GM21367 (cell line): ENCODE data around the gene STAP2.
"Not testable (repeated sequence)": the region's sequence is repeated elsewhere in the genome, so short reads cannot be mapped to it uniquely, and the experiment has no call there.

Experiments
- ATAC-seq: cut with Tn5 transposase; IDR thresholded peaks from one replicate; pipeline ENCODE4 v1.9.1; 2021; ENCODE audit not compliant: unreplicated experiment

Gene STAP2

DNA sequence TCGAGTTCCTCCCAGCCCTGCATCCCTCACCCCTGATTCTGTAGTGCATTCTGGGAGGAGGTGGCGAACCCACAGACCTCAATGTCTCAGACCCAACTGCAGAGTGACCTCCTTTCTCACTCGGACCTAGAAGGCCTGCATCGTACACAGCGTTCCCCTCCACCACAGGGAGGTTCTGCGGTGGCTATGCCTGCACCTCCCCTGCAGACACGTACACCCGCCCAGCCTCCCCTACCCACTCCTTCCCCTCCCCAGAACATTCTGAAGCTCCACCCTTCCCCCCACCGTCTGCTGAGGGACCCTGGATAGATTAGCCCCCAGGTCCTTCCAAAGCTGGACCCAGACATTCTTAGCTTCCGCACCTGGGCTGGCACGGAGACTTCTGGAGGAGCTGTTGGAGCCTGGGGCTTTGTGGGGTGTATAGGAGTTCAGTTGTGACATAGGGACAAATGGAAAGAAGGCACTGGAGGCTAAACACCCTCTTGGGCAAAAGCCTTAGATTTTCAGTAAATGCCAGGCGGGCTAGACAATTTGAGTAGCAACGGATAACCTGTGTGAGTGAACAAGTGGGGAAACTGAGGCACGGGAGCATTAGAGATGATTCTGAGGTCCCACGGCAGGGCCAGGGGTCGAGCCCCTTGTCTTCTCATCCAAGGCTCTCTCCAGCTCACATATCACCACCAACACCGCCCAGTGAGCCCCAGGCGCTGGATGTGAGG is 34.6 kb downstream of the STAP2 start:
- no peak for ATAC-seq

DNA sequence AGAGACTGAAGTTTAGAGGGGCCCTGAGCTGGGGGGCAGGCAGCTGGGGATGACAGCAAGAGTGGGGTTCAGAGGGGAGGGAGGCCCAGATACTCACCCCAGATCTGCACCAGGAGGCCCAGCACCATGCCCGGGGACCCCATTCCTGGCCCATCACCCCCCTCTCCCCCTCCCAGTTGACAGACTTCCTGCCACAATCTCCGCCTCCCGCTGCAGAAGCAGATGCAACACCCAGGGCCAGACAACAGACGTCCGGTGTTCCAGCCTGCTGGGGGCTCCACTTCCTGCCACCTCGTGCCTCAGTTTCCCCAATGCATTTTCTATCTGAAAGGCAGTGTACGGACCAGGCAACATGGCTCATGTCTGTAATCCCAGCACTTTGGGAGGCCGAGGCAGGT is 36.4 kb downstream of the STAP2 start, which contains the start of gene TMIGD2:
TSS of gene TMIGD2 (minus strand) at position 147 of the 398 bp plus-strand sequence. CDS start at position 143, 4 bp downstream.
- no peak for ATAC-seq

DNA sequence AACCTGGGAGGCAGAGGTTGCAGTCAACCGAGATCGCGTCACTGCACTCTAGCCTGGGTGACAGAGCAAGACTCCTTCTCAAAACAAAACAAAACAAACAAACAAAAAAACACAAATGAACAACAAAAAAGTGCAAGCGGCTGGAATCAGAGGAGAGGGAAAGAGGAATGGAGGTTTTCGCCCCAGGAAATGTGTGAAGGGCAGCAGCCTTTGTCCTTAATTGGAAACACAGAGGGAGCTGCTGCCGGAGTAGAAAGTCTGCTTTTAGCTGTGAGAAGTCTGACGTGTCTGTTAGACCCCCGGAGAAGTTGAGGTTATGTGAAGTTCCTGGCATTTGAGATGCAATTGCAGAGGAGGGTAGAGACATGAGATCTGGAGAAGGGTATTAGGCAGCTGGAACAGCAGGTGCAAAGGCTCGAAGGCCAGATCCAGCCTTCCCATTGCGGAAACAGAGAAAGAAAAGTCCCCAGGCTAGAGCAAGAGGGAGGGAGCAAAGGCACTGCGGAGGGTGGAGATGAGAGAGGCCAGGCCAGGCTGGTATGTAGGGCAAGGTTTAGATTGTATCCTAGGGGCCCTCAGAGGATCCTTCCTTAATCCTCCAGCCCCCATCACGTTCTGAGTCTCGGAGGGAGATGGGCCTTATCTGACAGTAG is 36.9 kb downstream of the STAP2 start:
- no peak for ATAC-seq

DNA sequence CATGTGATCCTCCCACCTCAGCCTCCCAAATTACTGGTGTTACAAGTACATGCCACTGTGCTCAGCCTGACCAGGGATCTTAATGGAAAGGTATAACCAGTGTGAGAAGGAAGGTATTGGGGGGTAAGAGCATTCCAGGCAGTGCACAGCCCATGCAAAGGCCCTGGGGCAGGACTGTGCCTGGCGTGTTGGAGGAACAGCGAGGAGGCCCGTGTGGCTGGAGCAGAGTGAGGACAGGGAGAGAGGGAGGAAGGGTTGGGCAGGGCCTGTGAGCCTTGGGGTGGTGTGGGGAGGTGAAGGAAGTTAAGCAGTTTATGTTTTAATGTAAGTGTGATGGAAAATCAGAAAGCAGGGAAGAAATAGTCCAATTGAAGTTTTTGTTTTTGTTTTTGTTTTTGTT is 38.0 kb downstream of the STAP2 start:
- ATAC-seq = no peak

DNA sequence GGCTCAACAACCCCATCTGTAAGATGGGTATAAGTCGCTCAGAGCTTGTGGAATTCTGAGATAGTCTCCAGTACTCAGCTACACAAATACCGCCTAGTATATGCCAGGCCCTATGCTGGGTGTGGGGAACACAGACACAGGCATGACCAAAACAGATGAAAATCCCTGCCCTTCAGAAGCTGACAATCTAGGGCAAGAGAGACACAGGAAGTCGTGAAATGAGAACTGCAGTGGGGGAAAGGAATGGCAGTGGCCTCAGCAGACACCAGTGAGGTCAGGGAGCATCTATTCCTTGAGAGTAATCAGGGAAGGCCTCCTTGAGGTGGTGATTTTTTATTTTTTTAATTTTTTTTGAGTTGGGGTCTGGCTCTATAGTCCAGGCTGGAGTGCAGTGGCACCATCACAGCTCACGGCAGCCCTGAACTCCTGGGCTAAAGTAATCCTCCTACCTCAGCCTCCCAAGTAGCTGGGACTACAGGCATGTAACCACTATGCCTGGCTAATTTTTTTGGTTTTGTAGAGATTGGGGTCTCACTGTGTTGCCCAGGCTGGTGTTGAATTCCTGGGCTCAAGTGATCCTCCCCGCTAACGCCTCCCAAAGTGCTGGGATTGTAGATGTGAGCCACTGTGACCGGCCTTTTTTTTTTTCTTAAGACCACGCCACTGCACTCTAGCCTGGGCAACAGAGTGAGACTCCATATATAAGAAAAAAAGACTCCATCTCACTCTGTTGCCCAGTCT is 39.6 kb downstream of the STAP2 start:
- ATAC-seq = no peak

DNA sequence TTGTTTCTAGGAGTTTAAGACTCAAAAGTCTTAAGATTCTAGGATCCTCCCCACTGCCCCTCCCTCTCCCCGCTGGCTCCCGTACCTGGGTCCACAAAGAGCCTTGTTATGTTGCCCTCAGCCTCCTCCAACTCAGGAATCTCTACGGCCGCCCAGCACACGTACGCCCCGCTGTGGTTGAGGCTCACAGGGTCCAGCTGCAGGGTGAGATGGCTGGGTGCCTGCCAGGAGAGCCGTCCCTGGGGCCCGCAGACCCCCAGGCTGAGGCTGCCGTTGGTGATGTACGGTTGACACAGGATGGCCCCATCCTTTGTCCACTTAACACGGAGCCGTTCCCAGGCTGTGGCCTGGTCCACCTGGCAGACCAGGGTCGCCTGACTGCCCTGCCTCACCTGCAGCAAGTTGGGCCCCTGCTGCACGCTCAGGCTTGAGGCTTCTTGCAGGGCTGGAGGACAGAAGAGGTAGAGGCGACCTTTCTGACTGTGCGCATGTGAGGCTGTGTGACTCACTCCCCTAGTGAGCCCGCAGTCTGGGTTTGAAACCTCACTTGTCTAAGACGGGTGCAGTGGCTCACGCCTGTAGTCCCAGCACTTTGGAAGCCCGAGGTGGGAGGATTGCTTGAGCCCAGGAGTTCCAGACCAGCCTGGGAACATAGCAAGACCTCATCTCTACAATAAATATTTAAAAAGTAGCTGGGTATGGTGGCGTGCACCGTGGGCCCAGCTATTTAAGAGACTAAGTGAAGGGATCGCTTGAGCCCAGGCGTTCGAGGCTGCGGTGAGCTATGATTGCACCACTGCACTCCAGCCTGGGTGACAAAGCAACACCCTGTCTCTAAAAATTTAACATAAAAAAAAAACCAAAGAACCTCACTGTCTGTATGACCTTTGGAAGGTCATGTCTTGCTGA is 40.5 kb downstream of the STAP2 start:
- no peak for ATAC-seq

DNA sequence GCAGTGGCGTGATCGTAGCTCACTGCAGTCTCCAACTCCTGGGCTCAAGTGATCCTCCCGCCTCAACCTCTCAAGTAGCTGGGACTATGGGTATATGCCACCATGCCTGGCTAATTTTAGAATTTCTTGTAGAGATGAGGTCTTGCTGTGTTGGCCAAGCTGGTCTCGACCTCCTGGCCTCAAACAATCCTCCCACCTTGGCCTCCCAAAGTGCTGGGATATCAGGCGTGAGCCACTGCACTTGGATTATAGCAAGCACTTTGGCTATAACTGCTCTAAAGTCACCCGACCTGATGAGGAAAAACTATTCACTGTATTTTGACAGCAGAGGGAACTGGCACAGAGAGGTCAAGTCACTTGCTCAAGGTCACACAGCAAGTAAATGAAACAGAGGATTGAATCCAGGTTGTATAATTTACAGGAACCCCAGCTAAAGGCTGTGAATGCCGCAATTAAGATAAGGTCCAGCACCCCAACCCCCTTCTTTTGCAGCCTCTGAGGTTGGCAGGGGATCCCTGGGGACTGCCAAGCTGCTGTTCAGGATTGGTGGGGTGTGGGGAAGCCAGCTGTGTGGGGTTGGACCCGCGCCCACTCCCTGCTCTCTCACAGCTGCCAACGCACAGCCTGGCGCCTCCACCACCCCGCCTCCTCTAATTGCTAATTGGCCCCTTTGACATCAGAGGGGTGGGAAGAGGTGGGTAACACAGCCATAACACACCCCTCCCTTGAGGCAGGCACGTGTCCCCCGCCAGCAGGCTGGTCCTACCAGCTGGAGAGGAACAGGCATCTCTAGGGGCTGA is 42.5 kb downstream of the STAP2 start:
- no peak for ATAC-seq

- no peak for ATAC-seq
Observed at GRCh38 chr19:4294389-4294788, 44.2 kb downstream of the STAP2 start.

GRCh38 chr19:4292515-4292914 is 46.1 kb downstream of the STAP2 start:
- no peak for ATAC-seq

- ATAC-seq = no peak
Observed at GRCh38 chr19:4291184-4291732, 47.4 kb downstream of the STAP2 start.

DNA sequence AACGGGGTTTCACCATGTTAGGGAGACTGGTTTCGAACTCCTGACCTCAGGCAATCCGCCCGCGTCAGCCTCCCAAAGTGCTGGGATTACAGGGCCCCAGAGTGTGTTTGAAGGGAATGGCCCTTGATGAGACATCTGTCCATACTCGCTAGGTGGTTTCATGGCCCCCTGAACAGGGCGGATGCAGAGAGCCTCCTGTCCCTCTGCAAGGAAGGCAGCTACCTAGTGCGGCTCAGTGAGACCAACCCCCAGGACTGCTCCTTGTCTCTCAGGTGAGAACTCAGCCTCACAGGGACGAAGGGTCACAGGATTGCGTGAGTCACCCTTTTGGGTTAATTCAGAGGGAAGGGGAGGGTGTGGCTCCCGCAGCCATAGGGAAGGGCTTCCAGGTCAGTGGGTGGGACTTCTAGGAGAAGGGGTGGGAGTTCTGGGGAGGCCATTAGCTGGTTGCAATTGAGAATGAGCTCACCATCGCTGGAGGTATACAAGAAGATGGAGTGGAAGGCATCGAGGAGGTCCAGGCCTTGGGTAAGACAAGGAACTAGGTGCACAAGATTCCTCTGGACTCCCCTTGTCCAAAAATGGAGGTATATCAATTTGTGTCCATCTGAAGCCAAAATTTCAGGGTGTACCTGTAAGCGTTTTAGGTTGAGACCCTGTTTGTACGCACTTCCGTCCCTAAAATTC is 50.4 kb downstream of the STAP2 start:
- ATAC-seq = no peak

GRCh38 chr19:4286141-4286540 is 52.5 kb downstream of the STAP2 start:
- not testable (repeated sequence) for ATAC-seq

DNA sequence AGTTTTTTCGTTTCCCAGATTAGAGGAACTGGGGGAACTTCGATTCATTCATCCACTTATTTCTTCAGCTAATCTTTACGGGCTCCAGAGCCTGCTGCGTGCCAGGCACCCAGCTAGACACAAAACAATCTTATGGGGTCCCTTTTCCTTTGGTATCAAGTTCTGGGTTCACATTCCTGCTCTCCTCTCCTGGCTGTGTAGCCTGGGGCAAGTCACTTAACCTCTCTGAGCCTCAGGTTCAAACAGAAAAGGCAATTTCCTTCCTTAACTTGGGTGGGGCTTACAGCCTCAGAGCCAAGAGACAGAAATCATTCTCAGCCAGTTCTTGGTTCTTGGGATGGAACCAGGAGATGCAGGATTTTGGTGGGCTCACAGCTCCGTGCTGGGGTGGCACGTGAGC is 53.7 kb downstream of the STAP2 start:
- ATAC-seq = no peak

DNA sequence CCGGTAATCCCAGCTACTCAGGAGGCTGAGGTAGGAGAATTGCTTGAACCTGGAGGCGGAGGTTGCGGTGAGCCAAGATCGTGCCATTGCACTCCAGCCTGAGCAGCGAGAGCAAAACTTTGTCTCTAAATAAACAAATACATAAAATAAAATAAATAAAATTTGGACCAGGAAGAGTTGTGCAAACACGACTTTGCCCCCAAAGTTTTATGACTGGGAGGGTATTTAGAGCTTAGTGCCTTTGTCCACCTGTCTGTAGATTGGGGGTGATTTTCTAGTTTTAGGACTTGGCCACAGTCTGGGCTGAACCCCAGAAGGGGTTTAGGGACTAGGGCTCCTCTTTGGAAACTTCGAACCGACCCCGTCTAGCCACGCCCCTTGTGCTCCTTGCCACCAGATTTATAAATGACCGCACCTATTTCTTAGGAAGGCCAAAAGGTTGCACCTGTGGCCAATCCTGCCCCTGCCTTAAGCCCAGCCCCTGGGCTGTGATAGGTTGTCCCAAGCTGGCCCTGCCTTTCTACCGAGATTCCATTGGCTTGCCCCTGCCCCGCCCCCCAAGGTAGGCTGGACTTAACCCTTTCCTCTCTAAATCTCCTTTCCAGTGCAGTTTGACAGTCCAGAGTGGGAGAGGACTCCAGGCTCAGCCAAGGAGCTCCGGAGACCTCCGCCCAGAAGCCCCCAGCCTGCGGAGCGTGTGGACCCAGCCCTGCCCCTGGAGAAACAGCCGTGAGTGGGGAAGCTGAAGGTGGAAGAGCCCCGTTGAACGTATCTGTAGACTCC is 54.3 kb downstream of the STAP2 start:
- ATAC-seq = no peak

DNA sequence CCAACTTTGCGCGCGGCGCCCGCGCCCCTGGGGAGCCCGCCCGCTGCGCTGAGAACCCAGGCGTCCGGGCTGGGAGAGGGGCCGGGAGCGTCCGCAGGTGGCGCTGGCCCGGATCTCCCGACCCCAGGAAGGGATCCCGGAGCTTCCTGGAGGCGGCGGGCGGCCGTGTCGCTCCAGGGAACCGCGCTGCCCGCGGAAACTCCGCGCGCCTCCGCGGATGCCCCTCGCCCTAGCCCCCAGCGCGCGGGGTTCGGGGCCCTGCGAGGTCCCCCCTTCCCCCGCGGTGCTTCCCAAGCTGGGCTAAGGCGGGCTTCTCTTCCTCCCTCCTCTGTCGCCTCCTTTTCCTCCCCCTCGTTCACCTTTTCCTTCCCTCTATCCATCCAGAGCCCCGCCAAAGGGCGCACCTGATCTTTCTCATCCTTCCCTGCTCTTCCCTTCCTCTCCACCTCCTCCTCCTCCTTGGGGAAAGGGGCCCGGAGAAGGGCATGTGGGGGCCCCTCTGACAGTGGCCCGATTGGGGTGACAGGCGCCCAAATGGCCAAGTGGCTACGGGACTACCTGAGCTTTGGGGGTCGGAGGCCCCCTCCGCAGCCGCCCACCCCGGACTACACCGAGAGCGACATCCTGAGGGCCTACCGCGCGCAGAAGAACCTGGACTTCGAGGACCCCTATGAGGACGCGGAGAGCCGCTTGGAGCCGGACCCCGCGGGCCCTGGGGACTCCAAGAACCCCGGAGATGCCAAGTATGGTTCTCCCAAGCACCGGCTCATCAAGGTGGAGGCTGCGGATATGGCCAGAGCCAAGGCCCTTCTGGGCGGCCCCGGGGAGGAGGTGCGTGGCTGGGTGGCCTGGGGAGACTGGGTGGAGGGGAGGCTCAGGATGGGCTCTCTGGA is 58.9 kb downstream of the STAP2 start:
- no peak for ATAC-seq

DNA sequence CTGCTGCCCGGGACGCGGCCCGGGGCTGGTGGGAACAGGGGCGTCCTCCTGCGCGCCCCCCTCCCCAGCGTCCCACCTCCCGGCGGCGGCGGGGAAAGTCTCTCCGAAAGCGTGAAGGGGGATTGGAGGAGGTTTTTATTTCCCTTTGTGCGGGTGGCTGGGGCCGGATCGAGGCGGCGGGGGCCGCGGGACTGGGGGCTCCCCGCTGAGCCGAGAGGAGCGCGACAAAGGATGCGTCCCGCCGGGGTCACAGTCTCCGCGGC is 59.4 kb downstream of the STAP2 start:
- ATAC-seq = no peak

DNA sequence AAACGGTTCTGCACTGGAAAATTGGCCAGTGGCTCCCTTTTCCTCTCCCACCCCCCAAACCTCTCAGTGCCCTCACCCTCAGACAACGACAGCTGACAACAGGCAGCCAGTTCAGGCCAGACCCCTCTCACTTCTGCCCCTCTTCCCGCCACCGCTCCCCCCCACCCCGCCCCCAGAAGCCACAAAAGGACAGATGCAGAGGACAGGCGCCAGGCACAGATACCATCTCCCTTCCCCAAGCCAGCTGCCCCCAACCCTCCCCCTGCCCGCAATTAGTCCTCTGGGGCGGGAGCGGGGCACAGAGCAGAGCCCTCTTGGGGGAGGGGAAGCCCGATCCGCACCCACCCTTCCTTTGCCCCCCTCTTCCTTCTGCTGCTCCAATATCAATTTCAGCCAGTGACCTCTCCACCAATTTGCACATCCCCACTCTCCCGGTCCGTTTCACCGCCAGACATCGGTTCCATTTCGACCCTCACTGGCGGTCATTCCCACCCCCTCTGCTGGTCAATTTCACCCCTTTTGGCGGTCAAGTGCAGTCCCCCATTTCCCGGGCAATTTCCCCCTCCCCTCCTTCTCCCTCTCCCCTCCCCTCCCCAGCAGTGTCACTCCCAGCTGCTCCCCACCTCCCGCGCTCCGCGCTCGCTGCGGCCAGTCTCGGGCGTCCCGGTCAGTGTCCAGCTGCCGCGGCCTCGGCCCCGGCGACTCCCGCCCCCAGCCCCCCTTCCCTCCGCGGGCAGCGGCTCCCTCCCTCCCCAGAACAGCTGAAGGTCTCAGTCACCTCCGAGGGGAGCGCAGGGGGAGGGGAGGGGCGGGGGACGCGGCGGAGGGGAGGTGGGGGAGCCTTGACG is 60.0 kb downstream of the STAP2 start, which contains the start of gene SHD:
TSS of gene SHD (plus strand) at position 848 of the 848 bp plus-strand sequence. CDS start 798 bp downstream, outside the sequence.
- no peak for ATAC-seq
